ENCODE data around the gene MAPK4.

MAPK4 gene

GRCh38 chr18:50647237-50647636 lies 87.3 kb downstream of the MAPK4 start:
- TF ChIP-seq CTCF (IDR thresholded peaks at IDR 0.05; ENCODE audit: extremely low read depth, insufficient read depth, missing control alignments) = no peak
- in situ Hi-C loops (cut with MboI; ENCODE audit: low pct_unique_long_range_greater_than_20kb, low sequenced_read_pairs, unreplicated experiment) = no loop called here

GRCh38 chr18:50647792-50648191 lies 87.9 kb downstream of the MAPK4 start:
- in situ Hi-C loops (cut with MboI; ENCODE audit: low pct_unique_long_range_greater_than_20kb, low sequenced_read_pairs, unreplicated experiment) = no loop called here
- DNase-seq (ENCODE audit: low spot score) = no peak
- no peak for TF ChIP-seq CTCF (IDR thresholded peaks at IDR 0.05; ENCODE audit: extremely low read depth, insufficient read depth, missing control alignments)

More at GRCh38 chr18:50647237-50647636, 87.3 kb downstream of the MAPK4 start:
- DNase-seq (ENCODE audit: low spot score) = no peak

- no peak for TF ChIP-seq CTCF (IDR thresholded peaks at IDR 0.05; ENCODE audit: extremely low read depth, insufficient read depth, missing control alignments)
- DNase-seq (ENCODE audit: low spot score) = no peak
- in situ Hi-C loops (cut with MboI; ENCODE audit: low pct_unique_long_range_greater_than_20kb, low sequenced_read_pairs, unreplicated experiment) = no loop called here
Measured at GRCh38 chr18:50649821-50650220, 89.9 kb downstream of the MAPK4 start.

- DNase-seq (ENCODE audit: low spot score) = no peak
- in situ Hi-C loops (cut with MboI; ENCODE audit: low pct_unique_long_range_greater_than_20kb, low sequenced_read_pairs, unreplicated experiment) = no loop called here
- no peak for TF ChIP-seq CTCF (IDR thresholded peaks at IDR 0.05; ENCODE audit: extremely low read depth, insufficient read depth, missing control alignments)
Measured at GRCh38 chr18:50651334-50651733, 91.4 kb downstream of the MAPK4 start.

GRCh38 chr18:50653402-50654093 lies 93.7 kb downstream of the MAPK4 start:
- no peak for TF ChIP-seq CTCF (IDR thresholded peaks at IDR 0.05; ENCODE audit: extremely low read depth, insufficient read depth, missing control alignments)
- in situ Hi-C loops (cut with MboI; ENCODE audit: low pct_unique_long_range_greater_than_20kb, low sequenced_read_pairs, unreplicated experiment) = no loop called here
- DNase-seq (ENCODE audit: low spot score) = no peak

GRCh38 chr18:50654211-50654610 lies 94.3 kb downstream of the MAPK4 start:
- DNase-seq (ENCODE audit: low spot score) = no peak
- in situ Hi-C loops (cut with MboI; ENCODE audit: low pct_unique_long_range_greater_than_20kb, low sequenced_read_pairs, unreplicated experiment) = no loop called here
- no peak for TF ChIP-seq CTCF (IDR thresholded peaks at IDR 0.05; ENCODE audit: extremely low read depth, insufficient read depth, missing control alignments)

Data from GM13977 (cell line).